Caco-2 (cell line): ENCODE measurements around the gene AASDHPPT. TPM values are rescaled to one million over a fixed set of nuclear protein-coding genes. Genes with fewer than 3 reads are reported as not detected.

Experiments used
- BruUV-seq: library from RNA; stranded (reverse); fragments of 400-500 nt; replicated peaks from 2 replicates; lab custom pipeline; 2021; lab: Mats Ljungman, UMichigan
- CTCF ChIA-PET: fragments of 300-600 bp; sonication (Branson Sonifier 250); formaldehyde crosslinking; loops from one replicate; lab custom pipeline; 2022; ENCODE audit warnings: antibody characterized with exemption; lab: Charles Lee
- POLR2A ChIA-PET: fragments of 300-600 bp; sonication (Branson Sonifier 250); formaldehyde crosslinking; loops from one replicate; lab custom pipeline; 2022; ENCODE audit warnings: antibody characterized with exemption; lab: Charles Lee
- DNase-seq, 2 experiments: peaks; one replicate each; pipeline versions ENCODE4 v3.0.0 to v3.0.0-alpha.2; 2020 to 2022
- H3K27me3 ChIP-seq: replicated peaks from 2 replicates; pipeline ENCODE4 v1.6.0; 2011; ENCODE audit warnings: low read length; ENCODE audit not compliant: control insufficient read depth, insufficient read depth
- H3K36me3 ChIP-seq: 2 replicates; pipeline ENCODE4 v1.5.1; 2011; ENCODE audit warnings: low read length; ENCODE audit not compliant: control insufficient read depth, insufficient read depth
- H3K4me1 ChIP-seq: fragments of 250-450 bp; sonication (Bioruptor Pico); 2 replicates; pipeline ENCODE4 v1.5.1; 2020; ENCODE audit warnings: mild to moderate bottlenecking
- H3K4me3 ChIP-seq: 2 replicates; pipeline ENCODE4 v1.5.1; 2011; ENCODE audit warnings: low read depth, mild to moderate bottlenecking, control low read depth, low read length
- H3K9me3 ChIP-seq: fragments of 250-450 bp; sonication (Bioruptor Pico); 2 replicates; pipeline ENCODE4 v1.5.1; 2020; ENCODE audit warnings: mild to moderate bottlenecking, moderate library complexity
- H3K27ac Mint-ChIP-seq: one replicate; pipeline ENCODE4 v1.8.0; 2022; ENCODE audit warnings: mixed read lengths; ENCODE audit not compliant: unreplicated experiment
- H3K27me3 Mint-ChIP-seq: one replicate; pipeline ENCODE4 v1.8.0; 2022; ENCODE audit warnings: mixed read lengths; ENCODE audit not compliant: insufficient read depth, unreplicated experiment
- H3K36me3 Mint-ChIP-seq: one replicate; pipeline ENCODE4 v1.8.0; 2022; ENCODE audit warnings: mild to moderate bottlenecking, mixed read lengths; ENCODE audit not compliant: insufficient read depth, unreplicated experiment
- H3K4me1 Mint-ChIP-seq: one replicate; pipeline ENCODE4 v1.8.0; 2022; ENCODE audit warnings: low read depth, mixed read lengths; ENCODE audit not compliant: unreplicated experiment
- H3K4me3 Mint-ChIP-seq: one replicate; pipeline ENCODE4 v1.8.0; 2022; ENCODE audit warnings: mild to moderate bottlenecking, moderate library complexity, mixed read lengths; ENCODE audit not compliant: unreplicated experiment
- H3K9me3 Mint-ChIP-seq: one replicate; pipeline ENCODE4 v1.8.0; 2022; ENCODE audit warnings: mixed read lengths; ENCODE audit not compliant: unreplicated experiment
- CTCF ChIP-seq, 2 experiments: fragments of 200-600 bp in 1 of 2; IDR thresholded peaks; 1 replicate in 1 of 2; 2 replicates in 1 of 2; pipeline versions ENCODE4 v1.5.1 to v1.8.0; 2011 to 2022; ENCODE audit warnings: antibody characterized with exemption in 1 of 2, control low read depth in 1 of 2, inconsistent platforms in 1 of 2, low read depth in 1 of 2, low read length in 1 of 2, mild to moderate bottlenecking in 1 of 2, moderate library complexity in 1 of 2; ENCODE audit not compliant: insufficient read depth in 1 of 2, severe bottlenecking in 1 of 2, unreplicated experiment in 1 of 2
- intact Hi-C: fragments of 100-400 bp; cut with micrococcal nuclease; formaldehyde crosslinking; loops from one replicate; pipeline ENCODE4 v1.10.0; 2022; ENCODE audit not compliant: unreplicated experiment
- total RNA-seq: library from RNA; stranded (reverse); gene quantifications from 2 replicates; pipeline ENCODE4 v1.2.3, GENCODE V29; 2022

The AASDHPPT gene
- total RNA-seq, 1 experiment from 2014 or later, result 64.8 TPM

- Histone ChIP-seq H3K4me3 (no peak overlapping the region), H3K9me3 (no peaks in the 10 kb centered on the region), H3K4me1 (no peaks in the 10 kb centered on the region), H3K27me3 (no peaks in the 10 kb centered on the region), H3K36me3 (no peaks in the 10 kb centered on the region)
- no TSS peak for BruUV-seq
- Mint-ChIP-seq H3K27me3 (no peaks in the 10 kb centered on the region), H3K27ac (no peak overlapping the region), H3K4me1 (no peaks in the 10 kb centered on the region), H3K36me3 (no peaks in the 10 kb centered on the region), H3K4me3 (no peak overlapping the region), H3K9me3 (no peaks in the 10 kb centered on the region)
- ChIA-PET POLR2A (no interaction called here), CTCF (no interaction called here)
- intact Hi-C loops, result no loop called here
- TF ChIP-seq CTCF (IDR thresholded peaks at IDR 0.05; ENCODE audit: insufficient read depth in 1 of 2, low read depth in 1 of 2, low read length in 1 of 2, severe bottlenecking in 1 of 2, unreplicated experiment in 1 of 2), result no peak
- DNase-seq, result no peak
These were observed 15.2 kb upstream of the AASDHPPT start for GRCh38 chr11:106061954-106062949.

GRCh38 chr11:106063009-106063408 is 14.5 kb upstream of the AASDHPPT start:
- Histone ChIP-seq H3K4me3 (no peak overlapping the region), H3K9me3 (no peaks in the 10 kb centered on the region), H3K36me3 (no peaks in the 10 kb centered on the region), H3K27me3 (no peaks in the 10 kb centered on the region), H3K4me1 (no peaks in the 10 kb centered on the region)
- no peak overlapping the region for H3K27ac Mint-ChIP-seq
- H3K4me3 Mint-ChIP-seq, result no peak overlapping the region
- no peaks in the 10 kb centered on the region for H3K27me3 Mint-ChIP-seq
- ChIA-PET CTCF (no interaction called here), POLR2A (no interaction called here)
- TF ChIP-seq CTCF (IDR thresholded peaks at IDR 0.05; ENCODE audit: insufficient read depth in 1 of 2, low read depth in 1 of 2, low read length in 1 of 2, severe bottlenecking in 1 of 2, unreplicated experiment in 1 of 2), result no peak
- no peaks in the 10 kb centered on the region for H3K36me3 Mint-ChIP-seq
- intact Hi-C loops, result no loop called here
- no peaks in the 10 kb centered on the region for H3K9me3 Mint-ChIP-seq
- no peaks in the 10 kb centered on the region for H3K4me1 Mint-ChIP-seq
- no peak for DNase-seq
- BruUV-seq, result no TSS peak

GRCh38 chr11:106070606-106071005 is 6.9 kb upstream of the AASDHPPT start:
- Histone ChIP-seq H3K9me3 (no peaks in the 10 kb centered on the region), H3K4me3 (no peak overlapping the region), H3K27me3 (no peaks in the 10 kb centered on the region), H3K36me3 (no peaks in the 10 kb centered on the region), H3K4me1 (peaks cover 4% of the 10 kb centered on the region; the same call in 1 of the 2 replicates)
- peaks cover 12% of the 10 kb centered on the region for H3K4me1 Mint-ChIP-seq
- no peaks in the 10 kb centered on the region for H3K9me3 Mint-ChIP-seq
- POLR2A ChIA-PET, result no interaction called here
- no peaks in the 10 kb centered on the region for H3K36me3 Mint-ChIP-seq
- H3K27ac Mint-ChIP-seq, result no peak overlapping the region
- no peaks in the 10 kb centered on the region for H3K27me3 Mint-ChIP-seq
- CTCF ChIA-PET, result no interaction called here
- intact Hi-C loops, result loop anchor here (10.0 kb wide), 1 partner anchor 1384 kb away; the partner anchor contains the start of gene CWF19L2
- DNase-seq, result no peak
- BruUV-seq, result no TSS peak
- H3K4me3 Mint-ChIP-seq, result no peak overlapping the region
- TF ChIP-seq CTCF (IDR thresholded peaks at IDR 0.05; ENCODE audit: insufficient read depth in 1 of 2, low read depth in 1 of 2, low read length in 1 of 2, severe bottlenecking in 1 of 2, unreplicated experiment in 1 of 2), result no peak
